ENCODE measurements around the gene DLK2.

- TF ChIP-seq CTCF (IDR thresholded peaks at IDR 0.05; ENCODE audit: insufficient read depth, low read length, poor library complexity, severe bottlenecking) (no peak), EZH2phosphoT487 (conservative IDR thresholded peaks at IDR 0.05; ENCODE audit: low read length) (no peak)
These were observed 23.1 kb downstream of the DLK2 start for GRCh38 chr6:43432009-43432945.
